ENCODE measurements around the gene KRTAP10-2.
A peak's percentile ranks its signal among the peaks of the same experiment; 100 is the strongest.
"Not testable (repeated sequence)": the region's sequence is repeated elsewhere in the genome, so short reads cannot be mapped to it uniquely, and the experiment has no call there.

KRTAP10-2 gene, protein sequence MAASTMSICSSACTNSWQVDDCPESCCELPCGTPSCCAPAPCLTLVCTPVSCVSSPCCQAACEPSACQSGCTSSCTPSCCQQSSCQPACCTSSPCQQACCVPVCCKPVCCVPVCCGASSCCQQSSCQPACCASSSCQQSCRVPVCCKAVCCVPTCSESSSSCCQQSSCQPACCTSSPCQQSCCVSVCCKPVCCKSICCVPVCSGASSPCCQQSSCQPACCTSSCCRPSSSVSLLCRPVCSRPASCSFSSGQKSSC

DNA sequence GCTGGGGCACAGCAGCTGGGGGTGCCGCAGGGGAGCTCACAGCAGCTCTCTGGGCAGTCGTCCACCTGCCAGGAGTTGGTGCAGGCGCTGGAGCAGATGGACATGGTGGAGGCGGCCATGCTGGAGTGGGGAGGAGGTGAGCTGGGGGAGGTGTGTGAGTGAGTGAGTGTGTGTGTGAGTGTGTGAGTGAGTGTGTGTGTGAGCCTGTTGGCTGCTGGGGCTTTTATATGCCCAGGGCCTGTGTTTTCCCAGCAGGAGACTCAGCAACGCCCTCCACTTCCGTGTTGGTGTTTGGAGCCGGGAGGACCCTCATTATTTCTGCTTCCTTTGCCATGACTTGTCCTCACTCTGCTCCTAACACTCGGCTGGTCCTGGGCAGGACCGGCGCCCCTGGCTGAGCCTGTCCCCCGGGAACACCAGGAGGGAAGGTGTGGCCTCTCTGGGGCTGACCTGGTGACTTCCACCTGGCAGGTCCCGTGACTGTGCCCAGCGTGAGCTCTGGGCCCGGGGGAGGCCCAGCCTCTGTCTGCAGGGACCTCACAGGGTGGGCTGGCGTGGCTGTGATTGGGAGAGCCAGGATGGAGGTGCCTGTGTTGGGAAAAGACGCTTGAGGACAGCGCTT, at the start of gene KRTAP10-2:
TSS of gene KRTAP10-2 (minus strand) at position 166 of the 622 bp plus-strand sequence. CDS start at position 119, 47 bp downstream.
- DNase-seq = no peak

DNA sequence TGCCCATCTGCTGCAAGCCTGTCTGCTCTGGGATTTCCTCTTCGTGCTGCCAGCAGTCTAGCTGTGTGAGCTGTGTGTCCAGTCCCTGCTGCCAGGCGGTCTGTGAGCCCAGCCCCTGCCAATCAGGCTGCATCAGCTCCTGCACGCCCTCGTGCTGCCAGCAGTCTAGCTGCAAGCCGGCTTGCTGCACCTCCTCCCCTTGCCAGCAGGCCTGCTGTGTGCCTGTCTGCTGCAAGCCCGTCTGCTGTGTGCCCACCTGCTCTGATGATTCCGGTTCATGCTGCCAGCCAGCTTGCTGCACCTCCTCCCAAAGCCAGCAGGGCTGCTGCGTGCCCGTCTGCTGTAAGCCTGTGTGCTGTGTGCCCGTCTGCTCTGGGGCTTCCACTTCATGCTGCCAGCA, 49.8 kb upstream of the KRTAP10-2 start:
- DNase-seq = not testable (repeated sequence)

DNA sequence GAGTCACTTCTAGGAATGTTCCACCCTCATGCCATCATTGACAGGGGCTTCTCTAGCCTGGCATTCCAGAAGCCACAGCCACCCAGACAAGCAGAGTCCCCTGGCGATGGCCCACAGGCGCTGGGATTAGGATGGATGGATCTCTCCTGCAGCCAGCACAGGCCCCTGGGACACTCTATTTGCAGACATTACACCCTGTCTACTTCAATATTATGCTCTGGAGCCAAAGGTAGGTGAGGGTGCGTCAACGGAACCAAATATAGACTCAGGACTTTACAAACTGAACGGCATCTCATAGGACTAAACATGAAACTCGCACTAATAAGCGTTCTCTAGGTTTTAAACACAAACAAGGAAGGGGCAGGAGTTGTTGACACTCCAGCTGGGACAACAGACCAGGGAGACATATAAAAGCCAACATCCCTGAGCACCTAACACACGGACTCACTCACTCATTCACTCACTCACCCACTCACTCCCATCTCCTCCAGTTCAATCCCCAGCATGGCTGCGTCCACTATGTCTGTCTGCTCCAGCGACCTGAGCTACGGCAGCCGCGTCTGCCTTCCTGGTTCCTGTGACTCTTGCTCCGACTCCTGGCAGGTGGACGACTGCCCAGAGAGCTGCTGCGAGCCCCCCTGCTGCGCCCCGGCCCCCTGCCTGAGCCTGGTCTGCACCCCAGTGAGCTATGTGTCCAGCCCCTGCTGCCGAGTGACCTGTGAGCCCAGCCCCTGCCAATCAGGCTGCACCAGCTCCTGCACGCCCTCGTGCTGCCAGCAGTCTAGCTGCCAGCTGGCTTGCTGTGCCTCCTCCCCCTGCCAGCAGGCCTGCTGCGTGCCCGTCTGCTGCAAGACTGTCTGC, 49.0 kb upstream of the KRTAP10-2 start, which contains the start of gene KRTAP10-7:
TSS of gene KRTAP10-7 (plus strand) at position 480 of the 861 bp plus-strand sequence. CDS start at position 505, 25 bp downstream.
- DNase-seq = not testable (repeated sequence)

DNA sequence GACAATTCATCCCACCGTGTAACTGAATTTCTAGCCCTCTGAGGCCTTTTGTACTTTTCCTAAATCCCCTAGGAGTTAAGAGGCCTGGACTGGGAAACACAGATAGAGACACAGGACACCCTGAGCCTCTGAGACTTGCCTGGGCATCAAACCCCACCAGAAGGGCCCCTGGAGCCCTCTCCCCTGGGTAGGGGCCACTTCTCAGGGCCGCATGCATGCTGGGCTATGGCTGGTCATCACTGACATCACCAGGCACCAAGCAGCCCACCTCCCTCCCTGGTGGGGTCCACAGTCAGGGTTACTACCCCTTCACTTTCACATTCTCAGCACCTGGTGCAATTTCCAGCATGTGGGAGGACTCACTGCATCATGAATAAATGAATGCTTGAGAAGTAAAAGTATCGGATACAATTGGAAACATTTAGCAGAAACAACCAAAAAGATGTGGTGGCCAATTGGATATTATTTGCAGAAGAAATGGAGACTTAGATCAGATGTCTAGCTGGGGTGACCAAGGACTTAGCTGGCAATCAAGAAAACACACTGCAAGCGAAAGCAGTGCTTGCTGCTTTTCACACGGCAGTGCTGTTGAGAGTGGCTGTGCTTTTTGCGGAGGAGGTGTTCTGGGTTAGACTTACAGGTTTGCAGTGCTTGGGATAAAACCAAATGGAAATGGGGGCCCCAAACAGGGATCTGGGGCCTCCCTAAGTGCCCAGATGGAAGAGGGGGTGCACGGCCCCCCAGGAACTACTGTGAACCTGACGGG, 48.1 kb upstream of the KRTAP10-2 start:
- no peak for DNase-seq

DNA sequence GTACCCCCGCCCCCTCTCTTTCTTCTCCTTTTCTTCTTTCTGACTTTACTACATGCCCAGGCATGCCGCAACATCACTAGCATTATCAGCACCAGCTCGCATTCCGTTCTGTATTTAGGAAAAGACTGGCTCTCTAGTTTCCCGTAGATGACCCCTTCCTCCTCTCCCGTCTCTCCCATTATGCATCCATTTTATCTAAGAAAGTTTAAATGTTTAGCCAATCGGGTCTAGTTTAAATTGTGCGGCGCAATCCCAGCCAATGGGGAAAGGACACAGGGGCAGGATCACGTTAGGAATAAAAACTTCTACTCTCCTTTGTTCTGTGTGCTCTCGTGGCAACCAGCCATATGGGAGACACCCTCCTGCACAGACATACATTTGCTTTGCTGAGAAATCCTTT, 46.8 kb upstream of the KRTAP10-2 start:
- DNase-seq = no peak

DNA sequence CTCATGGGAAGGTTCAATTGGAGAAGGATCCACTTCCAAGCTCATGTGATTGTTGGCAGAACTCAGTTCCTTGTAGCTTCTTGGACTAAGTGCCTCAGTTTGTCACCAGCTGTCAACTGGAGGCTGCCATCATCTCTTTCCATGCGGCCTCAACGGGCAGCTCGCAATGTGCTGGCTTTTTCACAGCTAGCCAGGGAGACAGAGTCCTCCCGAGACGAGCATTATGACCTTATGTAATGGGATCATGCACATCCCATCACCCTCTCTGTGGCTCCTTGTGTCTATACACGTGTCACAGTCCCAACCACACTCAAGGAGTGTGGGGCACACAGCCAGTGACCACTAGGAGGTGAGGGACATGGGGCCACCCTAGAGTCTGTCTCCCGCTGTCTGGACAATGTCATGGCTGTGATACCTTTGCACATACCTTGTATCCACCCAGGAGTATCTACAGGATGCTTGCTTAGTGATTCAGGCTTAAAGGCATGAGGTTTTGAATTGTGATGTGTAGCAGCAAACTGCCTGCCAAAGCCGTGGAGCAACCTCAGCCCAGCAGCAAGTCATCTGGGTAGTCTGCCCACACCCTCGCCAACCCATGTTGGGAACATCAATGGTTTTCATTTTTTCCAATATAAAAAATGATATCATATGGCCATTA, 44.9 kb upstream of the KRTAP10-2 start:
- no peak for DNase-seq

DNA sequence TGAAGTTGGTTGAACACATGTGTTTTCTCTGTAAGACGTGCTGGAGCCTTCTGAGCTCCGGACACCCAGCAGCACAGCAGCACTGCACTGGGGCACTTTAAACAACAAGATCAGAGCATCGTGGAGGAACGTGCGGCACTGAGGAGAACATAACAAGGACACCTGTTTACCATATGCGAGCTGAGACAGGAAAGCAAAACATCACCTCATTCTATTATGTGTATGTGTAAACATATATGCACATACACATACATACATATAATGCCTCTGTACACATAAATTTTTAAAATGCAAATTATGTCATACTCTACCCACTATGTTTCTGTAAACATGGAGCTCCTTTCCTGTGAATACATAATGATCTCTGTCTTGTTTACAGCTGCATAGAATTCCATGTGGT, 44.2 kb upstream of the KRTAP10-2 start:
- DNase-seq = no peak

DNA sequence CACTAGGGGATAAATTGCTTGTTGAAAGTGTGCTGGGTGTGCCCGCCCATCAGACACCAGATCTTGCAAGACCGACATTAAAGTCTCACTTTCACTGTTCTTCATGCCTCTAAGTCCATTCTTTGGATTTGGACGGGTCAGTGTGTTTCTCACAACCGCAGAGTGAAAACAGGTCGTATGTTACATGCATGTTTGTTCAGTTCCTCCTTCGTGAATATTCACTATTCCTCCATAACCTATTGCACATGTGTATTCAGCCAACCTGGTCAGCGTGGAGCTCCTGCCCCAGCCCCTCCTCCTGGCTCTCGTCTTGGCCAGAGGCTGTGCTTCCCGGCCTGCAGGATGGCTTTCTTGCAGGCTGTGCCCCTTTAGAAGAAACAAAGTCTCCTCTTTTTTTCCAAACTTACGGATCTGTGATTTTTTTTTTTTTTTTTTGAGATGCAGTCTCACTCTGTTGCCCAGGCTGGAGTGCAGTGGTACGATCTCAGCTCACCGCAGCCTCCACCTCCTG, 43.2 kb upstream of the KRTAP10-2 start:
- DNase-seq = no peak

DNA sequence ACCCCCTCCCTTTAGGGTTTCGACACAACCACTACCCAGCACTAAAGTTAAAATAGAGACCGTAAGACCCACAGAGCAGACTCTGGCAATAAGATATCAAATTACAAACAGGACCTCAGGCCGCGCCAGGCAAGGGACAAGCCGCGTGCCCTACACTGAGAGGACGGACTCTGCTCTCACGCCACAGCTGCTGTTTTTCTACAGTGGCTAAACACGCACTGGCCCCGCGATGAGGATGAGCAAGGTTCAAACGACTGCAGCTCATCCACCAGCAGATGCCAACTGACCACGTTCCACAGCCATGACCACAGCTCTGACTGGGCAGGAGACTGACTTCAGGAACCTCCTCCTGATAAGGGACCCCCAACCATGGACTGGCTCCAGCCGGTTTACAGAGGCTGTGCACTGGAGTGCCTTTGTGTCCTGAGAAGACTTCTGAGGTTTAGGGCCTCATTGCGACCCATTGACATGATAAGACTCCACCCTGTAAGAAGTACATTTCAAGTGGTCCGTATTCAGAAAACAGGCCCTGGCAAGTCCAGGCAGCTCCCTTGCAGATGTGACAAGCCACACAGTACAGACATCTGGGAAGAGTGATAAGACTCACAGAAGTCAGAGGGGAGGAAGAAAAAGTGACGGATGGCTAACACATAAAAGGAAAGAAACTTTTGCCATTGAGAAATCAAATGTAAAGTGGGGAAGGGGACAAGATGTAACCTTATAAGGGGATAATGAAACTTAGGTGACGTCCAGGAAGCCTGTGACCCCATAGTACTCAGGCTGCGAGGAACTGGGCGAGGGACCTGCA, 42.5 kb upstream of the KRTAP10-2 start:
- no peak for DNase-seq

DNA sequence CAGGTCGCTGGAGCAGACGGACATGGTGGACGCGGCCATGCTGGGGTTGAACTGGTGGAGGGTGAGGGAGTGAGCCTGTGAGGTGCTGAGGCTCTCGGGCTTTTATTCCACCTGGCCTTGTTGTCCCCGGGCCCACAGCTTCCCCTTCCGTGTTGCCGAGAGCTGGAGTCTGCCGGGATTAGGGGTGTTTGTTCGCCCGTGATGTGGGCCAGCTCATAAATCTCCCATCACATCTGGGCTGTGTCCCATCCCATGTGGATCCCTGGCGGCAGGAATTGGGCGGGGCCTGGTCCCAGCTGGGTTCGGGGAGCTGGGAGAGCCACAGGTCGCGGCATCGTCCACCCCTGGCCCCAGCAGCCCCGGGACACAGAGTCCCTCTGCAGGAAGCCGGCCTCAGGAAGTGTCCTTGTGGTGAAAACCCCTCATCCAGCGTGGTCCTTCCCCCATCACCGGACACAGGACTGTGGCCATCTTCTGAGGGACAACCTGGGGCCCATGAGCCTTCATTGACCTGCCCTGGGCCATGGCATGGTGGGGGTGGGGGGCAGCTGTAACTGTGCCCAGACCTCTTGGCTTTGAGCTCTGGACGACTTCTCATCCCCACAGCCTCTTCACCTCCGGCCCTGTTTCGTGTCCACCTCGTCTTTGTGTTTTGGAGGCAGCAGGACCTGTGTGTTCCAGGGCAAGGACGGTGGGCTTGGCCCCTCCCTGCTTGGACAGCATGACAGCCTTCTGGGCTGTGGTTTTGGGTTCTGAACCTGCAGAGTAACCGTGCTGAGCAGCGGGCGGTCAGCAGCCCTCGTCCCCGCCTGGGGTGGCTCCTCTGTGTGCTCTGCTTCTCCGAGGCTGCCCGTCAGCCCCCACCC, 41.4 kb upstream of the KRTAP10-2 start, which contains the start of gene KRTAP10-6:
TSS of gene KRTAP10-6 (minus strand) at position 60 of the 866 bp plus-strand sequence. CDS start at position 39, 21 bp downstream.
- DNase-seq = no peak

DNA sequence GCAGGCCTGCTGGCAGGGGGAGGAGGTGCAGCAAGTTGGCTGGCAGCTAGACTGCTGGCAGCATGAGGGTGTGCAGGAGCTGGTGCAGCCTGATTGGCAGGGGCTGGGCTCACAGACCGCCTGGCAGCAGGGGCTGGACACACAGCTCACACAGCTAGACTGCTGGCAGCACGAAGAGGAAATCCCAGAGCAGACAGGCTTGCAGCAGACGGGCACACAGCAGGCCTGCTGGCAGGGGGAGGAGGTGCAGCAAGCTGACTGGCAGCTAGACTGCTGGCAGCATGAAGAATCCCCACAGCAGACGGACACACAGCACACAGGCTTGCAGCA, 40.5 kb upstream of the KRTAP10-2 start:
- not testable (repeated sequence) for DNase-seq

DNA sequence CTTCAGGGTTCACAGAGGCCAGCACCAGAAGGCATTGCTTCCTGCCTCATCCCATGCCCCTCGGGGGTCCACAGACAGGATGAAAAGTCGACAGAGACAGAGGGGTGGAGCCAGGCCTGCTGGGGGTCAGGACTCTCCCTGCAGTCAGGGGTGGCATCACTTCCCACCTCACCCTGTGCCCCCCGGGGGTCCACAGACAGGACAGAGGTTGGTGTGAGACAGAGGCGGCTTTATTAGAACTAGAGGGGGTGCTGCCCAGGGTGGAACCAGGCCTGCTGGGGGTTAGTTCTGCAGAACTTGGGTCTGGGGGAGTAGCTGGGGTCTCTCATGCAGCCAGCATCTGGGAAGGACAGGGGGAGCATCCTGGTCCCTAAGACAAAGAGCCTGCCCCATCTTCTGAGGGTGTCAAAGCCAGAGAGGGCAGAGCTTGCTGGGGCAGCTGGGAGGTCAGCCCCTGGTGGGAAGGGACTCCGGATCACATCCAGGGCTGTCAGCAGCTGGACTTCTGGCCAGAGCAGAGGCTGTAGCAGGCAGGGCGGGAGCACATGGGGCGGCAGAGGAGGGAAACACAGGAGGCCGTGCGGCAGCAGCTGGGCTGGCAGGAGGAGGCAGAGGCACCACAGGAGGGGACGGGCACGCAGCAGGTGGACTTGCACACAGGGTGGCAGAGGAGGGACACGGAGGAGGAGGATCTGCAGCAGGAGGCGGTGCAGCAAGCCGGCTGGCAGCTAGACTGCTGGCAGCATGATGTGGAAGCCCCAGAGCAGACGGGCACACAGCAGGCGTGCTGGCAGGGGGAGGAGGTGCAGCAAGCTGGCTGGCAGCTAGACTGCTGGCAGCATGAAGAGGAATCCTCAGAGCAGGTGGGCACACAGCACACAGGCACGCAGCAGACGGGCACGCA, 39.8 kb upstream of the KRTAP10-2 start:
- DNase-seq = not testable (repeated sequence)

DNA sequence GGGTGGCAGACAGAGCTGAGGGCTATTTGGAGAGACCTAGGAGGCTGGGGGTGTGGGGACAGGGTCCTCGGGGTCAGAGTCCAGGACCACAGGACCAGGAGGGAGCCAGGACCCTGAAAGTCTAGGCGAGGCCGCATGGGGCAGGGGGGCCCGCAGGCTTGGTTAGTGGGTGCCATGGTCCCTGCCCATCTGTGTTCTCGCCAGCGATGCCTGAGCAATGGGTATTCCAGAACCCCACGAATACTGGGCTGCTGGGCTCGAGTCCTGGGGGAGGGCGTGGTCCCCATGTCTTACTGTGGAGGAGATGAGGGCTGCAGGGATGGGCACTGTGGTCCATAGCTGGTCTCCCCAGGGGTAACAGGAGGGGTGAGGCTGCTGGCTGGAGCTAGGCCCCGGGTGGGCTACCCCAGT, 39.0 kb upstream of the KRTAP10-2 start:
- no peak for DNase-seq

DNA sequence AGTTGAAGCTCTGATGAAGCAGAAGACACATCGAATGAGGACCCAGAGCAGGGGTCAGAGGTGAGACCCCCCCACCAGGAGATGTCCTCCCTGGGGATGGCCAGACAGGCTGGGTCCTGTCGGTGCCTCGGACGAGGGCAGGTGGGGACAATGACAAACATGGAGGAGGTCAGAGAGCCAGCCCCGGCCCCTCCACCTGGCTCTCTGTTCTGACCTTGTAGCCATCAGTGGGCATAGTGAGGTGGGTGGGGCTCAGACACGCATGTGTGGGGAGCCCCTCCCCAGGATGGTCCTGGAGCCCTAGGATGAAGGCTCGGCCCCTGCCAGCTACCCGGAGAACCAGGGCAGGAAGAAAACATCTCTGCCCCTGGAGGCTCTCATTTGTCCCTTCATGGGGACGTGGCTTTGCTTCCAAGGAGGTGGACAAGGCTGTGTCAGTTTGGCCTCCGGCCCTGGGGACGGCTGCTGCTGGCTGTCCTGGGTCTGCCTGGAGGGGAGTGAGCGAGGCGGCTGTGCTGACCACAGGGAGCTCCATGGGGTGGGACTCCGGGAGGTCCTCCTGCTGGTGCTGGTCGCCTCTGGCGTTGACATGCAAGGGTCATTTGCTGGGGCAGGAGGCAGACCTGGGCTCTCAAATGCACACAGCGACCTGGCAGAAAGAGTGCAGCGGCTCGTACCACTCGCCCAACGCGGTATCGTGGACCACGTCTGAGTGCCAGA, 38.4 kb upstream of the KRTAP10-2 start:
- DNase-seq = no peak

DNA sequence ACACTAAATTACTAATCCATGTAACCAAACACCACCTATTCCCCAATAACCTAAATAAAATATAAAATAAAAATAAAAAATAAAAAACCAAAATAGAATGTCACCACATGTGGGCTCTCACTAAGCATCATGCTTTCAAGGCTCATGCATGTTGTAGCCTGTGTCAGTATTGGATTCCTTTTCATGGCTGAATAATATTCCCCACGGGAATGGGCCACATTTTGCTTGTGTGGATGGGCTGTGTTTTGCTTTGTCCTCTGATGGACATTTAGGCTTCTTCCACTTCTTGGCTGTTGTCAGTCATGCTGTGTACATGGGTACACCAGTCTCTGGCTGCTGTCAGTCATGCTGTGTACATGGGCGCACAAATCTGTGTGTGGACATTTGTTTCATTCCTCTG, 37.8 kb upstream of the KRTAP10-2 start:
- no peak for DNase-seq

DNA sequence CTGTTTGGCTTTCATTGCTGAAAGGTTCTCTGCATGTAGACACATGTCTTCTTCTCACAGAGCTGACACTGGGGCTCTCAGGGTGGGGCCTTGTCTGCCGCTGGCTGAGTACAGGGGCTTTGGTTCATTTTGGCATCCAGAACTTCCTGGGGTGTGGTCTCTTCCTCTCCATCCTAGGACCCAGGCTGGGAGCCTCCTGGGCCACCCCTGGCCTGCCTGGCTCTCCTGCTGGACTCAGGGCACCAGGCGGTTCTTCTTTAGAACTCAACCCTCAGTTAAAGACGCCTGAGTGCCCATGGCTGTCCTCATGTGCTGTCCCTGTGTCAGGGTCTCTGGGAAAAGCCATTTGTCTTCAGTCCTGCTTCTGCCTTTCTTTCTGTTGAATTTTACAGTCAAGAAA, 34.6 kb upstream of the KRTAP10-2 start:
- DNase-seq = no peak

DNA sequence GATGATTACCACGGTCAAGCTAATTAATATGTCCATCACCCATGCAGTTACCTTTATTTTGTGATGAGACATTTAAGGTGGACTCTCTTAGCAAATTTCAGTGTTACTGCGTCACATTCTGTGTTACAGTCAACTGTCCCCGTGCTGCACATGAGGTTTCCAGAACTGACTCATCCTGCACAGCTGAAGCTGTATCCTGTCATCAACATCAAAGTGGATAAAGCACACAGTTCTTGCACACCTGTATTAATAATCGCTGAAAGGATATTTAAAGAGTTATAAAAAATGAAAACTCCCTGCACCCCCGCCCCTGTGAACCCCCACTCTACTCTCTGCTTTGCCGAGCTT, 32.5 kb upstream of the KRTAP10-2 start:
- peak; percentile 25 for DNase-seq

DNA sequence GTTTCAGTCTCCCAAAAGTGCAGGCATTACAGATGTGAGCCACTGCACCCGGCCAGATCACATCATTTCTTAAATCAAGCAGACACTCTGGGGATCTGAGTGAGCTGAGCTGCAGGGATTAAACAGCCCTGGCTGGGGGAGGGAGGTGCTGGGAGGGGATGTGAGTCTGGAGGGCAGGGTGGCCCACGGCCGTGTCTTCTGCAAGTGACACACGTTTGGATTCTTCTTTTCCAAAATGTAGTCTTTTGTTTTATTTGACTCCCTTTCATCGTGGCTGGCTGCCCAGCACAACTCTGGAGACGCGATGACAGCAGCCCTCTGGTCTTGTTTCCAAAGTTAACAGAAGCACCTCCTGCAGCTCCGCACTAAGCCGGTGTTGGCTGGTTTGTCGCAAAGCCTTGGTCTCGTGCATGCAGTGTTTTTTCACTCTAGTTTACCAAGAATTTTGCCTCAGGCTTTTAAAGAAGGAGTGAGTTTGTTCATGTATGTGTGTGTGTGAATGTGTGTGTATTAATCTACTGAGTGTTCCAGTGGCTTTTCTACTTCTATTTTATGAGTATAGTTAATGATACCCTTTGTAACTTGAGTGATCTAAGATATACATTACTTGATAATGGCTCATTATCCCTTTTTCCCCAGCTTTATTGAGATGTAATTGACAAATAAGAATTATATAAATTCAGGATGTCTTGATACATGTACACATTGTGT, 31.9 kb upstream of the KRTAP10-2 start:
- no peak for DNase-seq
